ENCODE measurements around the gene ABHD17C. TPM values are rescaled to one million over a fixed set of nuclear protein-coding genes. Genes with fewer than 3 reads are reported as not detected.
A peak's percentile ranks its signal among the peaks of the same experiment; 100 is the strongest.

Gene ABHD17C
- total RNA-seq, 1 experiment from 2014 or later = 42.2 TPM

- H3K4me2 ChIP-seq = peak overlapping the region; percentile 95
- H3K27me3 ChIP-seq (ENCODE audit: insufficient read depth, low read depth) = no peaks in the 10 kb centered on the region
- peaks cover 15% of the 10 kb centered on the region for H3K9me3 ChIP-seq (ENCODE audit: insufficient read depth, low read depth)
- DNase-seq = peak; percentile 16 to 39
- no peaks in the 10 kb centered on the region for H3K9me2 ChIP-seq (ENCODE audit: insufficient read depth)
- no TSS peak for BruUV-seq (replicated peaks)
- H4K20me1 ChIP-seq (ENCODE audit: insufficient read depth) = no peaks in the 10 kb centered on the region
- intact Hi-C loops (cut with micrococcal nuclease; ENCODE audit: unreplicated experiment) = loop anchor here (1.0 to 2.0 kb wide), 3 partner anchors 120 to 190 kb away; no protein-coding TSS in a partner anchor
- peak overlapping the region; percentile 95 for H2AFZ ChIP-seq
- no peak overlapping the region for H3K27ac ChIP-seq
- H3K4me1 ChIP-seq (replicated peaks; ENCODE audit: insufficient read depth) = peaks cover 50% of the 10 kb centered on the region
- 0 out of 2 replicates have a peak, but pooled peaks cover 10% of the 10 kb centered on the region for H3K36me3 ChIP-seq (ENCODE audit: low read depth)
- 0 out of 2 replicates have a peak, but pooled peaks cover 13% of the 10 kb centered on the region for H3K79me2 ChIP-seq (ENCODE audit: low read depth)
- POLR2A ChIA-PET (ENCODE audit: unreplicated experiment) = no interaction called here
- CTCF ChIA-PET = interaction anchor here (0.6 to 4.5 kb wide), 13 partner anchors 79 to 1368 kb away, joined by 3 to 22 read pairs (median 4); no protein-coding TSS in a partner anchor
- H3K4me3 ChIP-seq = peak overlapping the region; percentile 75
- H3F3A ChIP-seq (ENCODE audit: insufficient read depth, low read depth) = peaks cover 37% of the 10 kb centered on the region
- no peak for TF ChIP-seq EZH2 (IDR thresholded peaks at IDR 0.05; ENCODE audit: low read depth)
- no peak for TF ChIP-seq CTCF (conservative IDR thresholded peaks at IDR 0.05)
These were observed 84.7 kb downstream of the ABHD17C start for GRCh38 chr15:80779658-80780415.

DNA sequence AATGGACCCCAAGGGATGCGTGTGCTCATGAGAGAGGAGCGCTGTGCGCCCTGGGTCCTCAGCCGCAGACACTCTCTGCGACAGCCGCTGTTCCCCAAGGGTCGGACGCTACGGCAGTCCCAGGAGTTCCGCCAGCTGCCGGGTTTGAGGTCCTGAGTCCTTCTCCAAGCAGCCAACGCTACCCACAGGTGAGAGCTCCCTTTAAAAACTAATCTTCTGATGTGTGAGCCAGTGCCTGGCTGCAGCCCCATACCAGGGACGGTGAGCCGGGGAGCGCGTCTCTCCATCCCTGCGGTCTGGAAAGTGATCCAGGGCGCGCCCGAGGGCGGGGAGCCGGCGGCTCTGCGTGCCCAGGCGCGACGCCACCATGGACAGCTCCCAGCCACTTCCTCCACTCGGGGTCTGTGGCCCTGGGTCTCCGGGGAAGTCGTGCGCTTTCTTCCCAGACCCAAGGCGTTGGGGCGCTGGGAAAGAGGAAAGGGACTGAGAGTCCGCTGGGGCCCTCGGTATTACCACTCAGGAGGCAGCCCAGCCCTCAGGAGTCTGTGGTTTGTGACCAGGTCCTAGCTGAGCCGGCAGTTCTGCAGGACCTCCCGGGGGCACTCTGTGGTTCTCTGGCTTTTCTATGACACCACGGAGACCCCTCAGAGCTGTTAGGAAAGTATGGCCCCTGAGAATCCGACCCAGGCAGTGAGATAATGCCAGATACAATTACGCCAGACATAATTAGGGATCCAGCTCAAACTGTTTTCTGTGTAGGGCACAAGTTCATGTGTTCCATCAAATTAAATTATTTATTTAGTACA, 85.5 kb downstream of the ABHD17C start:
- Histone ChIP-seq H2AFZ (peak overlapping the region; percentile 95; the same call in 1 of the 2 replicates), H3K9me2 (ENCODE audit: insufficient read depth) (no peaks in the 10 kb centered on the region), H3K4me3 (peak overlapping the region; percentile 75), H4K20me1 (ENCODE audit: insufficient read depth) (no peaks in the 10 kb centered on the region), H3K27ac (no peak overlapping the region), H3K79me2 (ENCODE audit: low read depth) (0 out of 2 replicates have a peak, but pooled peaks cover 13% of the 10 kb centered on the region), H3K27me3 (ENCODE audit: insufficient read depth, low read depth) (no peaks in the 10 kb centered on the region), H3K4me2 (peak overlapping the region; percentile 95), H3F3A (ENCODE audit: insufficient read depth, low read depth) (peaks cover 32% of the 10 kb centered on the region), H3K36me3 (ENCODE audit: low read depth) (0 out of 2 replicates have a peak, but pooled peaks cover 10% of the 10 kb centered on the region), H3K4me1 (replicated peaks; ENCODE audit: insufficient read depth) (peaks cover 48% of the 10 kb centered on the region), H3K9me3 (ENCODE audit: insufficient read depth, low read depth) (peaks cover 14% of the 10 kb centered on the region)
- ChIA-PET POLR2A (ENCODE audit: unreplicated experiment) (no interaction called here), CTCF (interaction anchor here (2.3 to 4.5 kb wide), 2 partner anchors 190 to 213 kb away, joined by 9 to 22 read pairs; no protein-coding TSS in a partner anchor)
- DNase-seq = peak in 1 of 2 experiments; percentile 62
- no peak for TF ChIP-seq CTCF (conservative IDR thresholded peaks at IDR 0.05)
- BruUV-seq (replicated peaks) = no TSS peak
- intact Hi-C loops (cut with micrococcal nuclease; ENCODE audit: unreplicated experiment) = no loop called here

DNA sequence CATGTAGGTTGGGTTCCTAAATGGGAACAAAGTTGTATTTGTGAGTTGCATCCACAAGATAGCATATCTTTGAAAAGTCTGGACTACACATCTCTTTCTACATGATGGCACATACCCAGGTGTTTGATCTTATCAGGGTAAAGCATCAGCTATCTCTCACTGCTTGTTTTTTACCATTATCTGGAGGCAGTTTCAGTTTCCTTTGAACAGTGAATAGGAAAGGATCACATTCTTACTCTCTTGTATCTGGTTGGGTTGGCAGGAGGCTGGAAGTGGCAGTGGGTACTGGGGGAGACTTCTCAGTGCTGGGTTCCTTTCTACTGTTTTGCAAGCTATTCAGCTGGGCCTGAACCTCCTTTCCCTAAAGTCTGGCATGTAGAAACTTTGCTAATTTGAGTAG, 88.2 kb downstream of the ABHD17C start:
- H3K4me2 ChIP-seq = no peak overlapping the region
- H3K4me1 ChIP-seq (replicated peaks; ENCODE audit: insufficient read depth) = peaks cover 21% of the 10 kb centered on the region
- H3K27me3 ChIP-seq (ENCODE audit: insufficient read depth, low read depth) = no peaks in the 10 kb centered on the region
- peaks cover 5% of the 10 kb centered on the region for H3F3A ChIP-seq (ENCODE audit: insufficient read depth, low read depth)
- no peak for DNase-seq
- intact Hi-C loops (cut with micrococcal nuclease; ENCODE audit: unreplicated experiment) = loop anchor here (2.0 kb wide), 1 partner anchor 482 kb away; no protein-coding TSS in a partner anchor
- 0 out of 2 replicates have a peak, but pooled peaks cover 10% of the 10 kb centered on the region for H3K36me3 ChIP-seq (ENCODE audit: low read depth)
- POLR2A ChIA-PET (ENCODE audit: unreplicated experiment) = no interaction called here
- no peaks in the 10 kb centered on the region for H4K20me1 ChIP-seq (ENCODE audit: insufficient read depth)
- H3K79me2 ChIP-seq (ENCODE audit: low read depth) = 0 out of 2 replicates have a peak, but pooled peaks cover 13% of the 10 kb centered on the region
- BruUV-seq (replicated peaks) = no TSS peak
- H3K9me2 ChIP-seq (ENCODE audit: insufficient read depth) = no peaks in the 10 kb centered on the region
- no peak overlapping the region for H2AFZ ChIP-seq
- no peak overlapping the region for H3K27ac ChIP-seq
- CTCF ChIA-PET = no interaction called here
- TF ChIP-seq EZH2 (IDR thresholded peaks at IDR 0.05; ENCODE audit: low read depth) = no peak
- no peak for TF ChIP-seq CTCF (conservative IDR thresholded peaks at IDR 0.05)
- H3K4me3 ChIP-seq = no peak overlapping the region
- H3K9me3 ChIP-seq (ENCODE audit: insufficient read depth, low read depth) = no peaks in the 10 kb centered on the region

Data from PC-9 (cell line).